Activated B cell treated with CpG ODN at 0.5 μM for 24 hours (primary cell): ENCODE results near the gene AGAP1. TPM values are rescaled to one million over a fixed set of nuclear protein-coding genes. Genes with fewer than 3 reads are reported as not detected.
"Not testable (repeated sequence)": the region's sequence is repeated elsewhere in the genome, so short reads cannot be mapped to it uniquely, and the experiment has no call there.

Source experiments
- ATAC-seq: fragments of 200-7000 bp; cut with Tn5 transposase; one replicate; pipeline ENCODE4 v1.10.0; 2021; ENCODE audit warnings: low read depth, mild to moderate bottlenecking, moderate library complexity
- CTCF ChIA-PET: fragments of 350-600 bp; sonication (Branson Sonifier 250); formaldehyde crosslinking; loops from one replicate; lab custom pipeline; 2021; ENCODE audit warnings: antibody characterized with exemption; lab: Charles Lee
- POLR2A ChIA-PET: fragments of 350-600 bp; sonication (Branson Sonifier 250); formaldehyde crosslinking; loops from one replicate; lab custom pipeline; 2021; ENCODE audit warnings: antibody characterized with exemption; lab: Charles Lee
- DNase-seq: peaks from one replicate; pipeline ENCODE4 v3.0.0; 2022
- H3K27ac Mint-ChIP-seq: one replicate; pipeline ENCODE4 v1.8.0; 2020; ENCODE audit warnings: mixed read lengths
- H3K27me3 Mint-ChIP-seq: one replicate; pipeline ENCODE4 v1.8.0; 2021; ENCODE audit warnings: mixed read lengths
- H3K36me3 Mint-ChIP-seq: one replicate; pipeline ENCODE4 v1.8.0; 2021; ENCODE audit warnings: low read depth, mixed read lengths
- H3K4me1 Mint-ChIP-seq: one replicate; pipeline ENCODE4 v1.8.0; 2021; ENCODE audit warnings: mixed read lengths
- H3K4me3 Mint-ChIP-seq: one replicate; pipeline ENCODE4 v1.8.0; 2020; ENCODE audit warnings: mild to moderate bottlenecking, mixed read lengths
- H3K9me3 Mint-ChIP-seq: one replicate; pipeline ENCODE4 v1.8.0; 2020; ENCODE audit warnings: mixed read lengths
- intact Hi-C: fragments of 100-400 bp; cut with micrococcal nuclease; formaldehyde crosslinking; loops from one replicate; pipeline ENCODE4 v1.15.1; 2024
- total RNA-seq: library from RNA; stranded (reverse); gene quantifications from 2 replicates; pipeline ENCODE4 v1.2.3, GENCODE V29; 2022
- TF ChIP-seq, protein P1 (sequence below): fragments of 200-600 bp; IDR thresholded peaks from one replicate; pipeline ENCODE4 v1.8.0; 2022; ENCODE audit warnings: antibody characterized with exemption, mild to moderate bottlenecking

AGAP1 gene
- total RNA-seq, 1 donor from 2014 or later = not detected

GRCh38 chr2:235944591-235944990 lies 450.7 kb downstream of the AGAP1 start:
- ATAC-seq = no peak
- no peaks in the 10 kb centered on the region for H3K9me3 Mint-ChIP-seq
- DNase-seq = no peak
- peaks cover 4% of the 10 kb centered on the region for H3K27me3 Mint-ChIP-seq
- H3K27ac Mint-ChIP-seq = no peak overlapping the region
- TF ChIP-seq, protein P1, sequence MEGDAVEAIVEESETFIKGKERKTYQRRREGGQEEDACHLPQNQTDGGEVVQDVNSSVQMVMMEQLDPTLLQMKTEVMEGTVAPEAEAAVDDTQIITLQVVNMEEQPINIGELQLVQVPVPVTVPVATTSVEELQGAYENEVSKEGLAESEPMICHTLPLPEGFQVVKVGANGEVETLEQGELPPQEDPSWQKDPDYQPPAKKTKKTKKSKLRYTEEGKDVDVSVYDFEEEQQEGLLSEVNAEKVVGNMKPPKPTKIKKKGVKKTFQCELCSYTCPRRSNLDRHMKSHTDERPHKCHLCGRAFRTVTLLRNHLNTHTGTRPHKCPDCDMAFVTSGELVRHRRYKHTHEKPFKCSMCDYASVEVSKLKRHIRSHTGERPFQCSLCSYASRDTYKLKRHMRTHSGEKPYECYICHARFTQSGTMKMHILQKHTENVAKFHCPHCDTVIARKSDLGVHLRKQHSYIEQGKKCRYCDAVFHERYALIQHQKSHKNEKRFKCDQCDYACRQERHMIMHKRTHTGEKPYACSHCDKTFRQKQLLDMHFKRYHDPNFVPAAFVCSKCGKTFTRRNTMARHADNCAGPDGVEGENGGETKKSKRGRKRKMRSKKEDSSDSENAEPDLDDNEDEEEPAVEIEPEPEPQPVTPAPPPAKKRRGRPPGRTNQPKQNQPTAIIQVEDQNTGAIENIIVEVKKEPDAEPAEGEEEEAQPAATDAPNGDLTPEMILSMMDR = no peak
- H3K36me3 Mint-ChIP-seq = no peaks in the 10 kb centered on the region
- POLR2A ChIA-PET = no interaction called here
- intact Hi-C loops = no loop called here
- CTCF ChIA-PET = no interaction called here
- no peak overlapping the region for H3K4me3 Mint-ChIP-seq
- H3K4me1 Mint-ChIP-seq = no peaks in the 10 kb centered on the region

- peaks cover 8% of the 10 kb centered on the region for H3K27me3 Mint-ChIP-seq
- TF ChIP-seq, protein P1 = no peak
- H3K36me3 Mint-ChIP-seq = no peaks in the 10 kb centered on the region
- intact Hi-C loops = no loop called here
- ATAC-seq = no peak
- no peaks in the 10 kb centered on the region for H3K9me3 Mint-ChIP-seq
- ChIA-PET CTCF (no interaction called here), POLR2A (no interaction called here)
- no peak overlapping the region for H3K27ac Mint-ChIP-seq
- no peak for DNase-seq
- H3K4me1 Mint-ChIP-seq = no peaks in the 10 kb centered on the region
- H3K4me3 Mint-ChIP-seq = no peak overlapping the region
Observed at GRCh38 chr2:235945608-235946140, 451.8 kb downstream of the AGAP1 start.

GRCh38 chr2:235946590-235946989 lies 452.7 kb downstream of the AGAP1 start:
- Mint-ChIP-seq H3K36me3 (no peaks in the 10 kb centered on the region), H3K27ac (no peak overlapping the region), H3K27me3 (peaks cover 8% of the 10 kb centered on the region), H3K4me3 (no peak overlapping the region), H3K9me3 (no peaks in the 10 kb centered on the region), H3K4me1 (no peaks in the 10 kb centered on the region)
- TF ChIP-seq, protein P1 = no peak
- intact Hi-C loops = no loop called here
- DNase-seq = no peak
- no peak for ATAC-seq
- CTCF ChIA-PET = no interaction called here
- POLR2A ChIA-PET = no interaction called here

DNA sequence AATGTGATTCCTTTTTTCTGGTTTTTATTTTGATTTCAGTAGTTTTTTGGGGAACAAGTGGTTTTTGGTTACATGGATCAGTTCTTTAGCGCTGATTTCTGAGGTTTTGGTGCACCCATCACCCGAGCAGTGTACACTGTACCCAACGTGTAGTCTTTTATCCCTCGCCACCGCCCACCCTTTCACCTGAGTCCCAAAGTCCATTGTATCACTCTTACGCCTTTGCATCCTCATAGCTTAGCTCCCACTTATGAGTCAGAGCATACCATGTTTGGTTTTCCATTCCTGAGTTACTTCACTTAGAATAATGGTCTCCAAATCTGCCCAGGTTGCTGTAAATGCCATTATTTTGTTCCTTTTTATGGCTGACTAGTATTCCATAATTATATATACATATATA lies 453.2 kb downstream of the AGAP1 start:
- H3K4me1 Mint-ChIP-seq, DNase-seq, CTCF ChIA-PET, H3K36me3 Mint-ChIP-seq, H3K9me3 Mint-ChIP-seq, intact Hi-C loops, POLR2A ChIA-PET, H3K27me3 Mint-ChIP-seq, H3K27ac Mint-ChIP-seq, H3K4me3 Mint-ChIP-seq, ATAC-seq: not testable (repeated sequence)

GRCh38 chr2:235949567-235950472 lies 456.0 kb downstream of the AGAP1 start:
- no peak overlapping the region for H3K4me3 Mint-ChIP-seq
- H3K4me1 Mint-ChIP-seq = no peaks in the 10 kb centered on the region
- H3K9me3 Mint-ChIP-seq = no peaks in the 10 kb centered on the region
- intact Hi-C loops = no loop called here
- no peaks in the 10 kb centered on the region for H3K36me3 Mint-ChIP-seq
- ATAC-seq (no peak), DNase-seq (no peak)
- H3K27ac Mint-ChIP-seq = no peak overlapping the region
- CTCF ChIA-PET = interaction anchor here (0.6 kb wide), 1 partner anchor 37 kb away, joined by 4 read pairs; no protein-coding TSS in a partner anchor
- POLR2A ChIA-PET = no interaction called here
- peaks cover 8% of the 10 kb centered on the region for H3K27me3 Mint-ChIP-seq
- TF ChIP-seq, protein P1 = no peak
